Nephron progenitor cell (in vitro differentiated cells): ENCODE data around the gene PCBP3.

Experiments
- DNase-seq: peaks from one replicate; pipeline ENCODE4 v3.0.0; 2021
- H3K27ac Mint-ChIP-seq: 2 replicates; pipeline ENCODE4 v1.8.0; 2021; ENCODE audit warnings: mild to moderate bottlenecking, moderate library complexity, mixed read lengths
- H3K27me3 Mint-ChIP-seq: 2 replicates; pipeline ENCODE4 v1.8.0; 2021; ENCODE audit warnings: mild to moderate bottlenecking, low read depth, mixed read lengths; ENCODE audit not compliant: poor library complexity
- H3K36me3 Mint-ChIP-seq: 2 replicates; pipeline ENCODE4 v1.8.0; 2021; ENCODE audit warnings: low read depth, mixed read lengths
- H3K4me1 Mint-ChIP-seq: 2 replicates; pipeline ENCODE4 v1.8.0; 2021; ENCODE audit warnings: mixed read lengths
- H3K4me3 Mint-ChIP-seq: 2 replicates; pipeline ENCODE4 v1.8.0; 2021; ENCODE audit warnings: mild to moderate bottlenecking, moderate library complexity, mixed read lengths
- H3K9me3 Mint-ChIP-seq: 2 replicates; pipeline ENCODE4 v1.8.0; 2021; ENCODE audit warnings: mild to moderate bottlenecking, moderate library complexity, mixed read lengths
- TF ChIP-seq, protein P1 (sequence below): fragments of 200-600 bp; sonication (generic); IDR thresholded peaks from 2 replicates; pipeline ENCODE4 v1.5.0; 2021; ENCODE audit warnings: antibody characterized with exemption

PCBP3 gene

DNA sequence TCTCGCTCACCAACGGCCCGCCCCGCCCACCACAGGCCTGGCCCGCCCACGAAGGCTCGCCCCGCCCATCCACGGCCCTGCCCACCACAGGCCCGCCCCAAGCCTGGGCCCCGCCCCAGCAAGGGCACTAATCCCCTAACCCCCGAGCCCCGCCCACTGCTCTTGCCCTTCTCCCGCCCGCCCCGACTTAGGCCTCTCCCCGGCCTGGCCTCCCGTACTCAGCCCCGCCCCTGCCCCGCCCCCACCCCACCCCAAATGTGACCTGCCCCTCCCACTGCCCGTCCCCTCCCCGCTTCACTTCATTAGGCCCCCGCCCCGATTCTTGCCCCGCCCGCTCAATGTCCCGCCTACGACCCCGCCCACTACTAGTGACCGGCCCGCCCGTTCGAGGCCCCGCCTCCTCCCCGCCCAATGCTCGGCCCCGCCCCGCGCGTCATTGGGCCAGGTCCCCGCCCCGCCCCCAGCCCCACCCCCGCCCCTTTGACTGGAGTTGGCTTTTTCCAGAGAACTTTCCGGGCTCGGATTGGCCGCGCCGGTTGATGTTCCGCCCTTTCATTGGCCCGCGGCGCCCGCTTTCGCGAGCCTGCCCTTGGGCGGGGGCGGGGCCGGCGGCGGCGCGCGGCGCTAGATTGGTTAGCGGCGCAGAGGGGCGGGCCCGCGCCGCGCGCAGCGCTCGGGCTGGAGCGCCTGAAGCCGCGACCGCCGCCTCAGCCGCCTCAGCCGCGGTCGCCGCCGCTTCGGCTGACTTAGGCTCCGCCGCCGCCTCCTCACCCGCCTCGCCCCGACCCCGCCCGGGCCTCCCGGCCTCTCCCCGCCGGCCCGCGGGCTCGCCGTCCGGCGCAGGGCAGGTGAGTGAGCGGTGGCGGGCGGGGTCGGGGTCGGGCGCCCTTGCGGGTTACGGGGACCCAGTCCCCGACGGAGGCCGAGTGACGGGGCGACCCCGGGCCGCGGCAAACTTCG, at the start of gene PCBP3:
PCBP3 (plus strand) TSS at position 705 of the 960 bp plus-strand sequence. CDS start 206,361 bp downstream, outside the sequence.
- H3K36me3 Mint-ChIP-seq = no peaks in the 10 kb centered on the region
- TF ChIP-seq, protein P1, sequence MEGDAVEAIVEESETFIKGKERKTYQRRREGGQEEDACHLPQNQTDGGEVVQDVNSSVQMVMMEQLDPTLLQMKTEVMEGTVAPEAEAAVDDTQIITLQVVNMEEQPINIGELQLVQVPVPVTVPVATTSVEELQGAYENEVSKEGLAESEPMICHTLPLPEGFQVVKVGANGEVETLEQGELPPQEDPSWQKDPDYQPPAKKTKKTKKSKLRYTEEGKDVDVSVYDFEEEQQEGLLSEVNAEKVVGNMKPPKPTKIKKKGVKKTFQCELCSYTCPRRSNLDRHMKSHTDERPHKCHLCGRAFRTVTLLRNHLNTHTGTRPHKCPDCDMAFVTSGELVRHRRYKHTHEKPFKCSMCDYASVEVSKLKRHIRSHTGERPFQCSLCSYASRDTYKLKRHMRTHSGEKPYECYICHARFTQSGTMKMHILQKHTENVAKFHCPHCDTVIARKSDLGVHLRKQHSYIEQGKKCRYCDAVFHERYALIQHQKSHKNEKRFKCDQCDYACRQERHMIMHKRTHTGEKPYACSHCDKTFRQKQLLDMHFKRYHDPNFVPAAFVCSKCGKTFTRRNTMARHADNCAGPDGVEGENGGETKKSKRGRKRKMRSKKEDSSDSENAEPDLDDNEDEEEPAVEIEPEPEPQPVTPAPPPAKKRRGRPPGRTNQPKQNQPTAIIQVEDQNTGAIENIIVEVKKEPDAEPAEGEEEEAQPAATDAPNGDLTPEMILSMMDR = no peak
- H3K4me1 Mint-ChIP-seq = no peaks in the 10 kb centered on the region
- H3K27me3 Mint-ChIP-seq = peaks cover 67% of the 10 kb centered on the region
- peak; percentile 99 for DNase-seq
- H3K4me3 Mint-ChIP-seq = peak within 1 kb of the TSS; percentile 86
- no peak within 1 kb of the TSS for H3K27ac Mint-ChIP-seq
- no peaks in the 10 kb centered on the region for H3K9me3 Mint-ChIP-seq

DNA sequence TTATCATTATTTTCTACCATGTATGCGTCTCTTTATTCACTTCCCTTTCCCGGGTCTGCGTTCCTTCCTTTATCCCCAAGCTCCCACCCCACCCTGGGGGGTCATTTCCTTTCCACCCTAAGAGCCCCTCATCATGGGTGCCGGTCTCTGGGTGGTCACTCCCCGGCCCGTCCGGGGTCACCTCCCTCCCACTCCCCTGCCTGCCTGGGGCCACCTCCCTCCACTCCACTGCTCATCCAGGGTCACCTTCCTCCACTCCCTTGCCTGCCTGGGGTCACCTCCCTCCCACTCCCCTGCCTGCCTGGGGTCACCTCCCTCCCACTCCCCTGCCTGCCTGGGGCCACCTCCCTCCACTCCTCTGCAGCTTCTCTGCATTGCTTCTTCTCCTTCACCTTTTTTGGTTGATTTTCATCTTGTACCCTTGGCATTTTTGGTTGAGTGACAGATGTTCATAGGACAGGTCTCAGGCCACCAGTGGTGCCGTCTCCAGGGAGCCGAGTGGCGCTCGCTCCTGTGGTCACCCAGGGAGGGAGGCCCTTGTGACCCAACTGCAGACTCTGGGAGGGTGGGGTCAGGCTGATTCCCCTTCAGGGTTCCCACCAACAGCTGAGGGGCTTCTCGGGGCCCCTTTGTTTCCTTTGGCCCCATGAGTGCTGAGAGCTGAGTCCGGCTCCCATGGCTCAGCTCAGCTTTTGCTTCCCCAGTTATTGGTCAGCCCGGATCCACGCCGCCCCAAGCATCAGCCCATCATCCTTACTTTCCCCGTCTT, 48.6 kb upstream of the PCBP3 start:
- Mint-ChIP-seq H3K9me3 (no peaks in the 10 kb centered on the region), H3K27ac (no peak overlapping the region), H3K36me3 (no peaks in the 10 kb centered on the region), H3K4me1 (peaks cover 24% of the 10 kb centered on the region), H3K4me3 (no peak overlapping the region), H3K27me3 (peaks cover 26% of the 10 kb centered on the region)
- DNase-seq = no peak
- TF ChIP-seq, protein P1 = no peak

DNA sequence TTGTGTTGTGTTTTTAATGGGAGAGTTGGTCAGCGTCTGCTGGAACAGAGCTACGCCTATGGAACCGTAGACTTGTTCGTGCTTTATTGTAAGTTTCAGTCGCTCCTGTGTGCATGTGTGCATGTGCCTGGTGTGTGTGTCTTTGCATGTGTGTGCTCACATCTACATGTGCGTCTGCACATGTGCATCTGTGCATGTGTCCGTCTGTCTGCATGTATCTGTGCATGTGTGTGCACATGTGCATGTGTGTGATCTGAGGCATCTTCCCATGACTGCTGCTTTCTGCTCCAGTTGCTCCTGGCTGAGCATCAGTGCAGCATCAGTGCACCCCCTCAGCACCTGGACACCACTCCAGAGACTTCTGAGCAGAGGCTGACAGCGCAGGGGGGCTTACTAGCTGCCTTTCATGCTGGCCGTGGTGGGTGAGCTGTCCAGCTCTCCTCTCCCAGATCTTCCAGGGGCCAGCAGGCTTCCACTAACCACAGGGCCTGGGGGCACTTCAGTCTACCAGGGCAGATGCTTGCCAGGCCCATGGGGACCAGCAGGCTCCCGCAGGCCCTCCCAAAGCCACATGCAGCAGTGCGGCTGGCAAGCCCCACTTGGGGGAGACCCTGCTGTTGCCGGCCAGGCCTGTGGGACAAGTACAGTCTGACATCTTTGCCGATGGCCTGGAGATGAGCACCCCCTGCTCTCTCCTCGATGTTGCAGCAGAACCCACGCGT, 47.8 kb upstream of the PCBP3 start:
- Mint-ChIP-seq H3K4me1 (peaks cover 24% of the 10 kb centered on the region), H3K4me3 (no peak overlapping the region), H3K27me3 (peaks cover 31% of the 10 kb centered on the region), H3K36me3 (no peaks in the 10 kb centered on the region), H3K27ac (no peak overlapping the region), H3K9me3 (peaks cover 5% of the 10 kb centered on the region)
- TF ChIP-seq, protein P1 = no peak
- DNase-seq = no peak

DNA sequence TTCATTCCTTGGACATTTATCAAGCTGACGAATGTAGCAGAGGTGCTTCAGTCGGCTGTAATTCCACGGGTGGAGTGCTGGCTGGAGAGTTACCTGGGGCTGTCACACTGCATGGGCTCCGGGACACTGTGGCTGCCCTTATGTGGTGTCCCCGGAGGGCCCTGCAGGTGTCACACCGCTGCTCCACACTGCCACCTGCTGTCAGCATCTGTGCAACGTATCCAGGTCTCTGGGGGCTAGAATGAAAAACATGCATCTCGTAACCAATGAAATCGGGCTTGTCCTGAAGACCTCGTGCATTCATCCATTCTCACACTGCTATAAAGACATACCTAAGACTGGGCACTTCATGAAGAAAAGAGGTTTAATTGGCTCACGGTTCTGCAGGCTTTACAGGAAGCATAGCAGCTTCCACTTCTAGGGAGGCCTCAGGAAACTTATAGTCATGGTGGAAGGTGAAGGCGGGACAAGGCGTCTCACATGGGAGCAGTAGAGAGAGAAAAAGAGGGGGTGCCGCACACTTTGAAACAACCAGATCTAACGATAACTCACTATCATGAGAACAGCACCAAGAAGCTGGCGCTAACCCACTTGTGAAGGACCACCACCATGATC, 46.7 kb upstream of the PCBP3 start:
- H3K27me3 Mint-ChIP-seq = peaks cover 34% of the 10 kb centered on the region
- H3K27ac Mint-ChIP-seq = no peak overlapping the region
- H3K36me3 Mint-ChIP-seq = no peaks in the 10 kb centered on the region
- H3K4me3 Mint-ChIP-seq = no peak overlapping the region
- TF ChIP-seq, protein P1 = peak; percentile 77
- H3K9me3 Mint-ChIP-seq = peaks cover 7% of the 10 kb centered on the region
- DNase-seq = peak; percentile 86
- peaks cover 24% of the 10 kb centered on the region for H3K4me1 Mint-ChIP-seq

DNA sequence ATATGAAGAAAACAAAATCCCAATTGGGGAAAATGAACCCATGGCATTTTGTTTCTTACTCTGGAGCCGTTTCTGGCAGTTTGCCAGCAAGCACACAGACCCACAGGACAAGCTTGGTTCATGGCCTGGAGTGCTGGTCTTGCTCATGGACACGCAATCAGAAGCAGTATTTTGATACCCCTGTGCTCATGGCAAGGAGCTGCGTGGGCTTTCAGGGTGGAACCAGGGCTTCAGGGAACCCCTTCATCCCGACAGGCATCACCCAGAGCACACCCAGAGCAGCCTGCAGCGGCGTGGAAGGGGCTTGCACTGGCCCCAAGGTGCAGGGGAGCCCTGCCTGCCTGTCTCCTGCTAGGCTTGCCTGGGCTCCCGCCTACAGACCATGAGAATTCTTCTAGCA, 45.4 kb upstream of the PCBP3 start:
- Mint-ChIP-seq H3K4me1 (peaks cover 24% of the 10 kb centered on the region), H3K27ac (no peak overlapping the region), H3K4me3 (no peak overlapping the region), H3K27me3 (peaks cover 41% of the 10 kb centered on the region), H3K36me3 (no peaks in the 10 kb centered on the region), H3K9me3 (peaks cover 19% of the 10 kb centered on the region)
- TF ChIP-seq, protein P1 = no peak
- no peak for DNase-seq
